Measurements from ENCODE around the gene HOXD12.
A peak's percentile ranks its signal among the peaks of the same experiment; 100 is the strongest.

The HOXD12 gene

GRCh38 chr2:176121190-176122051 is 21.8 kb downstream of the HOXD12 start:
- DNase-seq (ENCODE audit: low read depth): no peak

- DNase-seq (ENCODE audit: low read depth): no peak
Observed at GRCh38 chr2:176122052-176122682, 22.6 kb downstream of the HOXD12 start.

GRCh38 chr2:176122683-176123410 is 23.3 kb downstream of the HOXD12 start, which contains the start of gene HOXD9:
HOXD9 (plus strand) TSS chr2:176122719; CDS start chr2:176122769, 50 bp downstream.
- DNase-seq (ENCODE audit: low read depth): no peak

- DNase-seq (ENCODE audit: low read depth): no peak
Observed at GRCh38 chr2:176123411-176124109, 24.0 kb downstream of the HOXD12 start.

GRCh38 chr2:176124110-176124946 is 24.7 kb downstream of the HOXD12 start:
- no peak for DNase-seq (ENCODE audit: low read depth)

GRCh38 chr2:176124947-176125771 is 25.6 kb downstream of the HOXD12 start:
- no peak for DNase-seq (ENCODE audit: low read depth)

- no peak for DNase-seq (ENCODE audit: low read depth)
Observed at GRCh38 chr2:176125772-176126054, 26.1 kb downstream of the HOXD12 start.

GRCh38 chr2:176126929-176127773 is 27.6 kb downstream of the HOXD12 start:
- peak; percentile 40 for DNase-seq (ENCODE audit: low read depth)

- no peak for DNase-seq (ENCODE audit: low read depth)
Observed at GRCh38 chr2:176127774-176128072, 28.1 kb downstream of the HOXD12 start.

GRCh38 chr2:176128172-176128981 is 28.8 kb downstream of the HOXD12 start:
- DNase-seq (ENCODE audit: low read depth): no peak

GRCh38 chr2:176128982-176129796 is 29.6 kb downstream of the HOXD12 start, which contains the start of gene HOXD8:
HOXD8 (plus strand) TSS chr2:176129705; CDS start chr2:176130367, 662 bp downstream.
- DNase-seq (ENCODE audit: low read depth): no peak

- no peak for DNase-seq (ENCODE audit: low read depth)
Observed at GRCh38 chr2:176129813-176130146, 30.2 kb downstream of the HOXD12 start.

- DNase-seq (ENCODE audit: low read depth): no peak
Observed at GRCh38 chr2:176130147-176130956, 30.8 kb downstream of the HOXD12 start.

- no peak for DNase-seq (ENCODE audit: low read depth)
Observed at GRCh38 chr2:176130957-176131847, 31.6 kb downstream of the HOXD12 start.

GRCh38 chr2:176131848-176132158 is 32.2 kb downstream of the HOXD12 start:
- no peak for DNase-seq (ENCODE audit: low read depth)

Measured in activated T-helper 9 cell treated with anti-CD3 and anti-CD28 coated beads, Interleukin-2, amount 50 U/mL, for 16 hours (primary cell).